HG03135 (cell line): ENCODE data around the gene MED13L.

Experiments
- ATAC-seq: cut with Tn5 transposase; IDR thresholded peaks from one replicate; pipeline ENCODE4 v1.9.1; 2021; ENCODE audit warnings: mild to moderate bottlenecking, moderate library complexity; ENCODE audit not compliant: unreplicated experiment

Gene MED13L

GRCh38 chr12:116277467-116278278, at the start of gene MED13L:
Gene MED13L, minus strand, starts transcription at chr12:116277693. Its CDS starts 562 bp downstream, at chr12:116277131.
- peak; percentile 84 for ATAC-seq

- ATAC-seq = peak; percentile 88
These were observed 47.8 kb upstream of the MED13L start for GRCh38 chr12:116325336-116325664.

- no peak for ATAC-seq
These were observed 47.3 kb upstream of the MED13L start for GRCh38 chr12:116324654-116325335.

- ATAC-seq = no peak
These were observed 46.2 kb upstream of the MED13L start for GRCh38 chr12:116323406-116324386.

- ATAC-seq = no peak
These were observed 44.4 kb upstream of the MED13L start for GRCh38 chr12:116321913-116322312.

- ATAC-seq = no peak
These were observed 43.3 kb upstream of the MED13L start for GRCh38 chr12:116320791-116321217.

GRCh38 chr12:116319898-116320621, 42.6 kb upstream of the MED13L start:
- no peak for ATAC-seq

GRCh38 chr12:116319233-116319897, 41.9 kb upstream of the MED13L start:
- ATAC-seq = no peak

GRCh38 chr12:116318576-116319232, 41.2 kb upstream of the MED13L start:
- no peak for ATAC-seq

- no peak for ATAC-seq
These were observed 40.6 kb upstream of the MED13L start for GRCh38 chr12:116317986-116318575.

GRCh38 chr12:116317139-116317538, 39.6 kb upstream of the MED13L start:
- ATAC-seq = no peak

GRCh38 chr12:116314477-116314876, 37.0 kb upstream of the MED13L start:
- no peak for ATAC-seq

- no peak for ATAC-seq
These were observed 35.9 kb upstream of the MED13L start for GRCh38 chr12:116313194-116313927.

- ATAC-seq = no peak
These were observed 32.6 kb upstream of the MED13L start for GRCh38 chr12:116310082-116310481.

GRCh38 chr12:116309343-116309742, 31.9 kb upstream of the MED13L start:
- ATAC-seq = no peak

GRCh38 chr12:116308647-116309046, 31.2 kb upstream of the MED13L start:
- no peak for ATAC-seq

GRCh38 chr12:116306968-116307367, 29.5 kb upstream of the MED13L start:
- ATAC-seq = no peak

GRCh38 chr12:116306506-116306905, 29.0 kb upstream of the MED13L start:
- no peak for ATAC-seq
